Right lung (tissue), 5 donors: ENCODE data around the gene SPEM1. TPM values are rescaled to one million over a fixed set of nuclear protein-coding genes. Genes with fewer than 3 reads are reported as not detected.

Source experiments
- DNase-seq, 2 donors: peaks; one replicate each; pipeline ENCODE4 v3.0.0-alpha.2; 2013
- polyA plus RNA-seq, 5 donors: library from polyadenylated mRNA; unstranded; fragments of 120-200 nt; gene quantifications; one replicate each; pipeline versions ENCODE4 v1.2.1 to v1.2.3, GENCODE V29; 2013; ENCODE audit warnings: inconsistent platforms in 1 of 5, low replicate concordance in 1 of 5; ENCODE audit not compliant: insufficient read length in 5 of 5, insufficient read depth in 1 of 5

Gene SPEM1
- polyA plus RNA-seq, 5 donors: not detected

DNA sequence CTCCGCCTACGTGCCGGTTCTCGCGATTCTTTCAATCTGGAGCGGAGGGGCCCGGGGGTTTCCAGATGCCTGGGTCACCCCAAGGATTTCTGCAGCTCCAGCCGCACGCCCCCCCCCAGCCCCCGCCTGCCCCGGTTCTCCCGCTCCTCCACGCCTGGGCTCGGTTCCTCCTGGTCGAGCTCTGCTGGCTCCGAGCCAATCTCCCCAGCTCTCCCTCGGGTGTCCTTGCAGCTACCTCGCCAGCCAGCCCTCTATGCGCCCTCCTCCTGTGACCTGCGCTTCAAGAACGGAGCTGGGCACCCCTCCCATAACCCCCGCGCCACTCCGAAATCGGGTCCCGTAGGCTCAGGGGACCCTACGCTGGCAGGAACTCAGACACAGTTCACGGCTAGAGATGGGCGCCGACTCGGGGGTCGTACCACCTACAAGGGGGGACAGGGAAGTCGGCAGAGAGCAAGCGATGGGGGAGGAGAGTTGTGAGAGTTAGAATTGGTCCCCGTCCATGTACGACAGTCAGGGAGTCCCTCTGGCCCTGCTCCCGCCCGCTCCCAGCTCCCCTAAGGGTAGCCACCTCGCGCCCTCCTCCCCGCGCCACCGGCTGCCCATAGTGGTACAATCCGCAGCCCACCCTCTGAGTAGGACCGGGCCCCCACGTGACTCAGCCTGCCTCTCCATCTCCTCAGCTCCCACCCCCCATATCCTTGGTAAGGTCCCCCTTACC lies 20.1 kb downstream of the SPEM1 start:
- peak in 1 of 2 donors; percentile 18 for DNase-seq

GRCh38 chr17:7440834-7441195 lies 20.7 kb downstream of the SPEM1 start:
- DNase-seq: no peak

- no peak for DNase-seq
Measured at GRCh38 chr17:7441266-7441665, 21.1 kb downstream of the SPEM1 start.

DNA sequence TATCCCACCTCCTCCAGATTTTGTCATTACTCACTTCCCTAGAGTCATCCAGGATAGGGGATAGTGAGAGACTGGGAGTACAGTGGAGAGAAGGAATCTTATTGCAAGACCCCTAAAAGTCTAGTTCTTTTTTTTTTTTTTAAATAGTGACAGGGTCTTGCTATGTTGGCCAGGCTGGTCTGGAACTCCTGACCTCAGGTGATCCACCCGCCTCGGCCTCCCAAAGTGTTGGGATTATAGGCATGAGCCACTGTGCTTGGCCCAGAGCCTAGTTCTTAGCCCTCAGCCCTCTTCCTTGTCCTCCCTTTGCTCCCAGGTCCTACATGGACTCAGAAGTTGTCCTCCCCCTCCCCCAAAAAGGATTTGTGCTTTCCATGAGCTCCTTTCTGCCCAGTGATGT lies 22.0 kb downstream of the SPEM1 start:
- no peak for DNase-seq

DNA sequence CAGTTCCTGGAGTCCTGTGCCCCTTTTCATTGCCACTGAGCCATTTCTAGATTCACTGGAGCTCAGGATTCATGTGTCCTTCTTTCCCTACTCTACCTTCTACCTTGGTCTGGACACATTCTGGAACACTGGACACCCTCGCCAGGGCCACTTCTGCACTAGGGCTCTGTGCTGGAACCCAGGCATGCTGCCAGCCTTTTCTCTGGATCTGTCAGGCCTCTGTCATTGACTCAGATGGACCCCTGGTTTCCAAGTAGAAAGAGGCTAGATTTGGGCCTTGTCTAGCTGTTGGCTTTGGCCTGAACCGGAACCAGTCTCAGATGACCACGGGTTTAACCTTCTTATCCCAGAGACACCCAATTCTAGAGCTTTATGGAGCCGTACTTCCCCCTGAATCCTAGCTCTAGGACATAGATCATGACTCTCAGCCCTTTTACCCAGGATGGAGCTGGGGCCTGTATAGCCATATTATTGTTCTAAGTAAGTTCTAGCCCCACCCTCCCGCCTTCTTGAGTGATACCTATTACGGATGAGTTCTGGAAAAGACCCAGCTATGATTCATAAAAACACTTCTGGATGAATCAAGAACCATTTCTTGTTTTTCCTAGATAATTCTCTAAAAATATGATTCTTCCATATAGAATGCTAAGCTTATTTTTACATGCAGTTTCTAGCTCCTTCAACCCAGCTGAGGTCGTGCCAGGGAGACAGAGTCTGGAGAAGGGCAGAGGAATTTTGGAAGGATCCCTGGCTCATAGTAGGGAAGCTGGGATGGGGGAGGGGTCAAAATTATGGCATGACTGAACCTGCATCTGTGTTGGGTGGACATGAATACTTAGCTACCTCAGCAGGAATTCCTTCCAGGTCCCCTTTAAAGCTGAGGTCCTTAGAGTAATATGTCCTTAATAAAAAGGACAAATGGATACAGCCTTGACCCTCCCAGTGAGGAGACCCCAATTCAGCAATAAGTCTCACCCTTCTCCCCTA lies 23.7 kb downstream of the SPEM1 start:
- no peak for DNase-seq

- no peak for DNase-seq
Measured at GRCh38 chr17:7444682-7445618, 24.8 kb downstream of the SPEM1 start, which contains the start of gene CHRNB1. CHRNB1 (plus strand) TSS chr17:7445061; CDS start chr17:7445128, 67 bp downstream.

- no peak for DNase-seq
Measured at GRCh38 chr17:7445619-7445968, 25.5 kb downstream of the SPEM1 start.

- DNase-seq: no peak
Measured at GRCh38 chr17:7448461-7448860, 28.3 kb downstream of the SPEM1 start.

DNA sequence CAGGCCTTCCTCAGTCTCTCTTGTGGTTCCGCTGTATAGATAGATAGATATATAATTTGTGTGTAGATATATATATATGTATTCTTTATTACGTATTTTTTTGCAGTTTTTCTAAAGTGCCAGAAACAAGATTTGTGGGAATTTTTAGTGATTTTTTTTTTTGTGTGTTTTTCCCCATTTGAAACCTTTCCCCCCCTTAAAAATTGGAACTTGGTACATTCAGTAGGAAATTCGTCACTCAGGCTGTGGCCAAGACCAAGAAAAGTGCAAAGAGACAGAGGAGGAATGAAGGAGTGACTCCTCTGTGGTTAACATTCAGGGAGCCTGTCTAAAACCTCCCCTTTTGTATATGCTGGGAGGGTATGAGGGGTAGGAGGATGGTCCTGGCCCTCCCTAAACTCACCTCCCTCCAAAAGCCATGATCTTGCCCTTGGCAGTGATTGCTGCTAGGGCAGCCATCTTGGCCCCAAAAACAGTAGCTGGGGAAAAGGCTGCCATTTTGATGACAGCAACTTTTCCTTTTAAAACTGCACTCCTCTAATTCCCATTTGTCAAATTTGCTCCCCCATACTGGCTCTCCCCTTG lies 39.9 kb downstream of the SPEM1 start:
- DNase-seq: no peak

- no peak for DNase-seq
Measured at GRCh38 chr17:7460850-7461660, 40.9 kb downstream of the SPEM1 start.

- DNase-seq: no peak
Measured at GRCh38 chr17:7462474-7463371, 42.6 kb downstream of the SPEM1 start.

DNA sequence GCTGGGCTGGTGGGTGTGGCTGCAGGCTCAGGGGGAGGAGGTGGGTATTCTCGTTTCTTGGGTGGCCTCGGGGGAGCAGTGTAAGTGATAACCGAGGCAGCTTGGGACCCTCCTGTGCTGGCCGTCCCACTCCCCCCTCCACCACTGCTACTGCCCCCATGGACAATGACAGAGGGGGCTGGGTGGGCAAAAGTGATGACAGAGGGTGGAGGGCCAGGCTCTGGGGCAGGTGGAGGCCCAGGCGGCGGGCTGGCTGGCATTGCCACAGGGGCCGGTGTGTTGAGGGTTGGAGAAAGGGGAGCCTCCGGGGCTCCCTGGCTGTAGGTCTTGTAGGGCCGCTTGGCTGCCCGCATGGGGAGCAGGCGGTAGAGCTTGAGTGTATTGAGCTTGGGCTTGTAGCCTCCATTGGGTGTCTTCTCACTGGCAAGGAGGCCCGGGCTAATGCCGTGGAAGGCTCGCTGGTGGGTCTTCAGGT lies 43.3 kb downstream of the SPEM1 start:
- DNase-seq: no peak

DNA sequence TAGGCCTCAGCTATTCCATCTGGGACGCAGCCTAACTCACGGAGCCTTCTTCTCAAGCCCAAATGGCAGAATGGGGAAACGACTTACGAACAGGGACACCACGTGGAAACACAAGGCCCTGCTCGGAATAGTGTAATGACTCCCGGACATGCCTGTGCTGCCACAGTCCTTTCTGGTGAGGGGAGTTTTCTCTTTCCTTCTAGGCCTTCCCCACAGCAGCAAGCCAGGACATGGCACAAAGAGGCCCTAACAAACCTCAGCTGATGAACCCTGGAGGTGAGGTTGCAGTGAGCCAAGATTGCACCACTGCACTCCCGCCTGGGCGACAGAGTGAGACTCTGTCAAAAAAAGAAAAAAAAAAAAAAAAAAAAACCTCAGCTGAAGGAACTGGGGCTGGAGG lies 44.0 kb downstream of the SPEM1 start:
- DNase-seq: no peak

GRCh38 chr17:7465597-7466275 lies 45.6 kb downstream of the SPEM1 start:
- peak in 1 of 2 donors; percentile 17 for DNase-seq

GRCh38 chr17:7466318-7466638 lies 46.2 kb downstream of the SPEM1 start:
- DNase-seq: no peak

GRCh38 chr17:7466639-7467341 lies 46.7 kb downstream of the SPEM1 start:
- DNase-seq: no peak

DNA sequence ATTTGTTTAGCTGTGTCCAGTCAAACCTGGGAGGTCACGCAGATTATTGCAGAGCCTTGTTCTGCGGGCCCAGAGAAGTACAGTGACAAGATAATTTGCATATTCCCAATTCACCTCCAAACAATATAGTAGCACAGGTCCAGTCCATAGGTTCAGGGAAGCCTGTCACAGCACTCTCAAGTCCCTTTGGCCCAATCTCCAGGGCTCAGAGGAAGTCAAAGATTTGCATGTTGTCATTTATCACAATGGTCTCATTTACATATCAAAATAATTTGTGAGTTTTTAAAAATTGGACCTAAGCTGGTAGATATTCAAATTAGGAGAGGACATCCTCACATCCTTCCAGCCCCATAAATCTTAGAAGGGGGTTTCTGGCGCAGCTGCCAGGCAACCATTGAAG lies 47.4 kb downstream of the SPEM1 start:
- DNase-seq: no peak

DNA sequence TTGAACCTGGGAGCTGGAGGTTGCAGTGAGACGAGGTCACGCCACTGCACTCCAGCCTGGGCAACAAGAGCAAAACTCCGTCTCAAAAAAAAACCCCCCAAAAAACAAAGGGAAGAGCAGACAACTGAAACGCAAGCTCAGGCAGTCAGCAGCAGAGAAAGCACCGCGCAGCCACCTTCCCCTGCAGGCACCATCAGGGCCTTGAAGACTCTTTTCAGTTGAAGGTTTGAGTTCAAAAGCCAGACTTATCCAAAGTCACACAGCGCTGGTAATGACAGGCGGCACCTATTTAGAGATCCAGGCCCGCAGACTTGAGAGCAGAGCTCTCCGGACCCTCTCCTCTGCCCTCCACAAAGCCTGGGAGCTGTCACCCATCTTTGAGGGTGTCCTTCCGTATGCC lies 48.2 kb downstream of the SPEM1 start:
- no peak for DNase-seq
